HepG2 (cell line): ENCODE data around the gene PANK3. TPM values are rescaled to one million over a fixed set of nuclear protein-coding genes. Genes with fewer than 3 reads are reported as not detected.

ENCODE experiments used
- ATAC-seq: fragments of 200-7000 bp; cut with Tn5 transposase; 3 replicates; pipeline ENCODE4 v1.9.1; 2020; ENCODE audit warnings: mild to moderate bottlenecking, moderate library complexity
- BruUV-seq: library from RNA; stranded (reverse); fragments of 400-500 nt; replicated peaks from 2 replicates; lab custom pipeline; 2021; lab: Mats Ljungman, UMichigan
- CTCF ChIA-PET: fragments of 300-600 bp; formaldehyde crosslinking; extraction: SDS; loops from one replicate; lab custom pipeline; 2021; ENCODE audit warnings: low total read pairs, inconsistent platforms, low intra/inter-chr PET ratio; lab: Yijun Ruan, JAX
- POLR2A ChIA-PET: fragments of 350-600 bp; sonication (Branson Sonifier 250); formaldehyde crosslinking; loops from one replicate; lab custom pipeline; 2020; ENCODE audit warnings: antibody characterized with exemption, inconsistent platforms; lab: Yijun Ruan, JAX
- DNase-seq: peaks from one replicate; pipeline ENCODE4 v3.0.0-alpha.2; 2015; ENCODE audit warnings: low spot score
- FAIRE-seq: peaks from 3 replicates; lab custom pipeline; 2011; peaks lifted over from hg19 to GRCh38; lab: Jason Lieb, UNC
- H2AFZ ChIP-seq: one replicate; pipeline ENCODE4 v1.6.1; 2011; ENCODE audit warnings: low read length, inconsistent platforms
- H3K27ac ChIP-seq: fragments of 300-600 bp; 3 replicates; pipeline ENCODE4 v1.8.0; 2011; ENCODE audit warnings: mixed run types, mild to moderate bottlenecking, mixed read lengths, low read length, inconsistent platforms; ENCODE audit not compliant: insufficient read depth; ENCODE audit errors: extremely low read length
- H3K27me3 ChIP-seq, 2 experiments: fragments of 200-600 bp in 1 of 2; 2 replicates in 1 of 2; 3 replicates in 1 of 2; pipeline versions ENCODE4 v1.6.0 to v1.8.0; 2011; ENCODE audit warnings: low read length in 2 of 2, mild to moderate bottlenecking in 2 of 2, moderate library complexity in 2 of 2, inconsistent platforms in 1 of 2; ENCODE audit not compliant: insufficient read depth in 2 of 2, control insufficient read depth in 1 of 2
- H3K36me3 ChIP-seq, 2 experiments: fragments of 200-600 bp in 1 of 2; replicated peaks in 1 of 2; 2 replicates in 1 of 2; 3 replicates in 1 of 2; pipeline versions ENCODE4 v1.5.1 to v1.8.0; 2011; ENCODE audit warnings: low read length in 2 of 2, inconsistent platforms in 1 of 2; ENCODE audit not compliant: insufficient read depth in 2 of 2, control insufficient read depth in 1 of 2
- H3K4me1 ChIP-seq: 2 replicates; pipeline ENCODE4 v1.5.1; 2012; ENCODE audit warnings: low read length, inconsistent platforms; ENCODE audit not compliant: insufficient read depth
- H3K4me2 ChIP-seq: 2 replicates; pipeline ENCODE4 v1.6.0; 2011; ENCODE audit warnings: low read depth, low read length, inconsistent platforms
- H3K4me3 ChIP-seq, 3 experiments: fragments of 200-600 bp in 1 of 3; sonication (generic), shearing (Covaris generic) in 1 of 3; replicated peaks in 1 of 3; 2 replicates each; pipeline ENCODE4 v1.5.1; 2011 to 2016; ENCODE audit warnings: low read length in 3 of 3, inconsistent platforms in 2 of 3, low read depth in 2 of 3, mild to moderate bottlenecking in 2 of 3, control low read depth in 1 of 3, mixed read lengths in 1 of 3; ENCODE audit not compliant: insufficient read depth in 1 of 3
- H3K79me2 ChIP-seq: one replicate; pipeline ENCODE4 v1.6.1; 2011; ENCODE audit warnings: low read length, inconsistent platforms; ENCODE audit not compliant: insufficient read depth
- H3K9ac ChIP-seq: 2 replicates; pipeline ENCODE4 v1.6.0; 2011; ENCODE audit warnings: mild to moderate bottlenecking, low read depth, low read length, inconsistent platforms; ENCODE audit not compliant: insufficient read depth
- H3K9me3 ChIP-seq: 2 replicates; pipeline ENCODE4 v1.5.1; 2012; ENCODE audit warnings: mild to moderate bottlenecking, low read length
- H4K20me1 ChIP-seq: 2 replicates; pipeline ENCODE4 v1.6.0; 2011; ENCODE audit warnings: inconsistent platforms, mild to moderate bottlenecking, low read length, moderate library complexity; ENCODE audit not compliant: insufficient read depth
- FOXJ3 ChIP-seq: sonication (generic); formaldehyde crosslinking; IDR thresholded peaks from 2 replicates; pipeline ENCODE4 v1.4.0; 2020; ENCODE audit warnings: missing genetic modification reagents, mild to moderate bottlenecking, borderline replicate concordance
- GATA4 ChIP-seq: sonication (generic); IDR thresholded peaks from 2 replicates; pipeline ENCODE4 v1.6.1; 2016; ENCODE audit warnings: antibody characterized with exemption, low read depth, borderline replicate concordance
- MED13 ChIP-seq: sonication (generic); formaldehyde crosslinking; IDR thresholded peaks from 2 replicates; pipeline ENCODE4 v1.5.0; 2020; ENCODE audit warnings: missing genetic modification reagents
- REXO4 ChIP-seq: sonication (generic); formaldehyde crosslinking; IDR thresholded peaks from 2 replicates; pipeline ENCODE4 v1.8.0; 2022; ENCODE audit warnings: missing genetic modification reagents, mild to moderate bottlenecking, borderline replicate concordance
- SMYD3 ChIP-seq: sonication (generic); formaldehyde crosslinking; IDR thresholded peaks from 2 replicates; pipeline ENCODE4 v1.8.1; 2023; ENCODE audit warnings: mild to moderate bottlenecking, missing genetic modification reagents
- TCF12 ChIP-seq, 2 experiments: fragments of 450-650 bp in 1 of 2; sonication (generic) in 1 of 2; formaldehyde crosslinking in 1 of 2; IDR thresholded peaks; 2 replicates each; pipeline versions ENCODE4 v1.6.1 to v1.8.0; 2017 to 2022; ENCODE audit warnings: antibody characterized with exemption in 1 of 2, mild to moderate bottlenecking in 1 of 2, missing genetic modification reagents in 1 of 2, moderate library complexity in 1 of 2
- TCF7 ChIP-seq: sonication (generic); IDR thresholded peaks from 2 replicates; pipeline ENCODE4 v1.6.1; 2016; ENCODE audit warnings: antibody characterized with exemption, low read depth
- THAP11 ChIP-seq: IDR thresholded peaks from 2 replicates; pipeline ENCODE4 v1.6.1; 2016; ENCODE audit warnings: missing biosample characterization, missing genetic modification reagents
- ZBTB38 ChIP-seq: sonication (generic); formaldehyde crosslinking; IDR thresholded peaks from 2 replicates; pipeline ENCODE4 v1.5.1; 2020; ENCODE audit warnings: mild to moderate bottlenecking, missing genetic modification reagents
- ZEB1 ChIP-seq: IDR thresholded peaks from 2 replicates; pipeline ENCODE4 v1.6.1; 2012; ENCODE audit warnings: mild to moderate bottlenecking, low read depth, inconsistent platforms; ENCODE audit not compliant: insufficient replicate concordance
- ZNF12 ChIP-seq: sonication (generic); formaldehyde crosslinking; IDR thresholded peaks from 2 replicates; pipeline ENCODE4 v1.5.0; 2020; ENCODE audit warnings: missing genetic modification reagents
- ZNF121 ChIP-seq: sonication (generic); formaldehyde crosslinking; IDR thresholded peaks from 2 replicates; pipeline ENCODE4 v1.5.0; 2020; ENCODE audit warnings: mild to moderate bottlenecking, missing genetic modification reagents
- ZNF496 ChIP-seq: sonication (generic); formaldehyde crosslinking; IDR thresholded peaks from 2 replicates; pipeline ENCODE4 v1.8.1; 2023; ENCODE audit warnings: mild to moderate bottlenecking, moderate library complexity, missing genetic modification reagents; ENCODE audit not compliant: insufficient replicate concordance
- ZNF564 ChIP-seq: sonication (generic); formaldehyde crosslinking; IDR thresholded peaks from 2 replicates; pipeline ENCODE4 v1.8.1; 2023; ENCODE audit warnings: mild to moderate bottlenecking, missing genetic modification reagents
- ZNF629 ChIP-seq: sonication (generic); formaldehyde crosslinking; conservative IDR thresholded peaks from 2 replicates; pipeline ENCODE4 v1.5.0; 2020; ENCODE audit warnings: missing genetic modification reagents
- WGBS: methylation state at CpG from one replicate; pipeline ENCODE4 v1.1.6; 2017; ENCODE audit warnings: low lambda C conversion rate; 5-methylcytosine and 5-hydroxymethylcytosine counted together
- in situ Hi-C: cut with HindIII; loops from 2 replicates; pipeline ENCODE4 v1.10.0; 2017; ENCODE audit warnings: low pct_unique_long_range_greater_than_20kb; ENCODE audit not compliant: extremely low pct_ligation_motif_present
- intact Hi-C: fragments of 100-400 bp; cut with micrococcal nuclease; formaldehyde crosslinking; loops from one replicate; pipeline ENCODE4 v1.10.0; 2022; ENCODE audit not compliant: unreplicated experiment
- polyA plus RNA-seq, 8 experiments: library from polyadenylated mRNA; depleted of rRNA in 3 of 8; stranded (reverse) in 7 of 8; unstranded in 1 of 8; fragments of >200 nt; fragmentation: Illumina TruSeq in 4 of 8; extraction: Trizol in 4 of 8; gene quantifications; 2 replicates each; pipeline versions ENCODE4 v1.2.1 to v1.2.3, GENCODE V29; 2011 to 2016; ENCODE audit warnings: low read depth in 4 of 8, missing spikeins in 1 of 8, mixed read lengths in 1 of 8; ENCODE audit not compliant: insufficient read depth in 1 of 8
- total RNA-seq, 5 experiments: library from RNA; depleted of rRNA; stranded (reverse); fragments of >200 nt; fragmentation: Illumina TruSeq; extraction: Trizol; gene quantifications; 2 replicates each; pipeline ENCODE4 v1.2.3, GENCODE V29; 2016; ENCODE audit warnings: low read depth in 1 of 5
- TF ChIP-seq, protein P1 (sequence below): sonication (generic); formaldehyde crosslinking; IDR thresholded peaks from 2 replicates; pipeline ENCODE4 v1.4.0; 2020; ENCODE audit warnings: missing genetic modification reagents
- TF ChIP-seq, protein P2 (sequence below): sonication (generic); formaldehyde crosslinking; IDR thresholded peaks from 2 replicates; pipeline ENCODE4 v1.4.0; 2020; ENCODE audit warnings: mild to moderate bottlenecking, missing genetic modification reagents, borderline replicate concordance
- TF ChIP-seq, protein P3 (sequence below): fragments of 450-650 bp; IDR thresholded peaks from 2 replicates; pipeline ENCODE4 v1.6.1; 2017
- TF ChIP-seq, protein P4 (sequence below): sonication (generic); formaldehyde crosslinking; IDR thresholded peaks from 2 replicates; pipeline ENCODE4 v1.4.0; 2020; ENCODE audit warnings: missing genetic modification reagents, mild to moderate bottlenecking, borderline replicate concordance

The PANK3 gene
- total and polyA plus RNA-seq, 2 of the 13 experiments (the other 11 are each of a cell fraction or from before 2014, with no cell fraction given): 26.9 to 69.5 TPM

DNA sequence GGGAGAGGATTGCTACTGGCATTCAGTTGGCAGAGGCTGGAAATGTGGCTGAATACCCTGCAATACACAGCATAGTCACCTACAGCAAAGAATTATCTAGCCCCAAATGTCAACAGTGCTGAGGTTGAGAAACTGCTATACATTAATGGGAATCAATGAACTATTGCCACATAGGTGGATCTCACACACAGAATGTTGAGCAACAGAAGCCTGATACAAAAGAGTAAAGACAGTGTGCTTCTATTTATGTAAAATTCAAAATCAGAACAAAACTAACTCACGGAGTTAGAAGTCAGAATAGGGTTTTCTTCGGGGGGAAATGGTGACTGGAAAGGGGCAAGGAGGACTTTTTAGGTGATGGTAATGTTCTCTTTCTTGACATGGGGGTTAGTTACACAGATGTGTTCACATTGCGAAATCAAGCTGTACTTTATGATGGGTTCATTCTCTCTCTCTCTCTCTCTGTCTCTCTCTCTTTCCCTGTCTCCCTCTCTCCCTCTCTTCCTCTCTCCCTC lies 45.7 kb upstream of the PANK3 start:
- 2% methylated on average over 3 of the region's 3 CpGs for WGBS
- Histone ChIP-seq H4K20me1 (no peaks in the 10 kb centered on the region), H3K36me3 (no peaks in the 10 kb centered on the region), H3K4me1 (peaks cover 57% of the 10 kb centered on the region), H3K4me2 (peak overlapping the region; percentile 66), H3K4me3 (peak overlapping the region in 1 of 3 experiments; percentile 34; a peak in 1 of 6 replicates), H3K27me3 (no peaks in the 10 kb centered on the region), H3K79me2 (no peaks in the 10 kb centered on the region), H3K27ac (peak overlapping the region; percentile 76), H2AFZ (no peak overlapping the region), H3K9ac (peak overlapping the region; percentile 27; the same call in 1 of the 2 replicates), H3K9me3 (no peaks in the 10 kb centered on the region)
- in situ Hi-C loops (no loop called here), intact Hi-C loops (loop anchor here (2.0 kb wide), 1 partner anchor 46 kb away; the partner anchor contains the start of gene PANK3)
- DNase-seq (peak; percentile 93), FAIRE-seq (peak; percentile 81), ATAC-seq (peak; percentile 99)
- BruUV-seq: no TSS peak
- POLR2A ChIA-PET: interaction anchor here (0.9 to 1.1 kb wide), 3 partner anchors 33 to 45 kb away, joined by 4 read pairs; partner anchors contain the start of gene PANK3
- CTCF ChIA-PET: no interaction called here
- TF ChIP-seq, protein P1, sequence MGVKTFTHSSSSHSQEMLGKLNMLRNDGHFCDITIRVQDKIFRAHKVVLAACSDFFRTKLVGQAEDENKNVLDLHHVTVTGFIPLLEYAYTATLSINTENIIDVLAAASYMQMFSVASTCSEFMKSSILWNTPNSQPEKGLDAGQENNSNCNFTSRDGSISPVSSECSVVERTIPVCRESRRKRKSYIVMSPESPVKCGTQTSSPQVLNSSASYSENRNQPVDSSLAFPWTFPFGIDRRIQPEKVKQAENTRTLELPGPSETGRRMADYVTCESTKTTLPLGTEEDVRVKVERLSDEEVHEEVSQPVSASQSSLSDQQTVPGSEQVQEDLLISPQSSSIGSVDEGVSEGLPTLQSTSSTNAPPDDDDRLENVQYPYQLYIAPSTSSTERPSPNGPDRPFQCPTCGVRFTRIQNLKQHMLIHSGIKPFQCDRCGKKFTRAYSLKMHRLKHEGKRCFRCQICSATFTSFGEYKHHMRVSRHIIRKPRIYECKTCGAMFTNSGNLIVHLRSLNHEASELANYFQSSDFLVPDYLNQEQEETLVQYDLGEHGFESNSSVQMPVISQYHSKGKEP (CRISPR knock-in tag): no peak
- TF ChIP-seq ZNF496 (CRISPR knock-in tag) (no peak), ZNF564 (CRISPR knock-in tag) (no peak), SMYD3 (CRISPR knock-in tag) (0 out of 2 replicates have a peak, but pooled peaks have one; percentile 42), TCF12 (IDR thresholded peaks at IDR 0.05) (no peak), TCF12 (CRISPR knock-in tag; IDR thresholded peaks at IDR 0.05) (peak; percentile 21; the same call in 1 of the 2 replicates), MED13 (CRISPR knock-in tag) (0 out of 2 replicates have a peak, but pooled peaks have one; percentile 23), REXO4 (CRISPR knock-in tag) (no peak), ZNF12 (peak; percentile 96), ZNF121 (CRISPR knock-in tag) (no peak), ZNF629 (CRISPR knock-in tag) (peak; percentile 23; the same call in 1 of the 2 replicates), GATA4 (peak; percentile 37; the same call in 1 of the 2 replicates), ZEB1 (peak; percentile 63), TCF7 (peak; percentile 61), THAP11 (peak; percentile 77), ZBTB38 (CRISPR knock-in tag) (no peak), FOXJ3 (peak; percentile 85)
- TF ChIP-seq, protein P2, sequence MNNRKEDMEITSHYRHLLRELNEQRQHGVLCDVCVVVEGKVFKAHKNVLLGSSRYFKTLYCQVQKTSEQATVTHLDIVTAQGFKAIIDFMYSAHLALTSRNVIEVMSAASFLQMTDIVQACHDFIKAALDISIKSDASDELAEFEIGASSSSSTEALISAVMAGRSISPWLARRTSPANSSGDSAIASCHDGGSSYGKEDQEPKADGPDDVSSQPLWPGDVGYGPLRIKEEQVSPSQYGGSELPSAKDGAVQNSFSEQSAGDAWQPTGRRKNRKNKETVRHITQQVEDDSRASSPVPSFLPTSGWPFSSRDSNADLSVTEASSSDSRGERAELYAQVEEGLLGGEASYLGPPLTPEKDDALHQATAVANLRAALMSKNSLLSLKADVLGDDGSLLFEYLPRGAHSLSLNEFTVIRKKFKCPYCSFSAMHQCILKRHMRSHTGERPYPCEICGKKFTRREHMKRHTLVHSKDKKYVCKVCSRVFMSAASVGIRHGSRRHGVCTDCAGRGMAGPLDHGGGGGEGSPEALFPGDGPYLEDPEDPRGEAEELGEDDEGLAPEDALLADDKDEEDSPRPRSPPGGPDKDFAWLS (CRISPR knock-in tag): 0 out of 2 replicates have a peak, but pooled peaks have one; percentile 61
- TF ChIP-seq, protein P3, sequence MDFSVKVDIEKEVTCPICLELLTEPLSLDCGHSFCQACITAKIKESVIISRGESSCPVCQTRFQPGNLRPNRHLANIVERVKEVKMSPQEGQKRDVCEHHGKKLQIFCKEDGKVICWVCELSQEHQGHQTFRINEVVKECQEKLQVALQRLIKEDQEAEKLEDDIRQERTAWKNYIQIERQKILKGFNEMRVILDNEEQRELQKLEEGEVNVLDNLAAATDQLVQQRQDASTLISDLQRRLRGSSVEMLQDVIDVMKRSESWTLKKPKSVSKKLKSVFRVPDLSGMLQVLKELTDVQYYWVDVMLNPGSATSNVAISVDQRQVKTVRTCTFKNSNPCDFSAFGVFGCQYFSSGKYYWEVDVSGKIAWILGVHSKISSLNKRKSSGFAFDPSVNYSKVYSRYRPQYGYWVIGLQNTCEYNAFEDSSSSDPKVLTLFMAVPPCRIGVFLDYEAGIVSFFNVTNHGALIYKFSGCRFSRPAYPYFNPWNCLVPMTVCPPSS: no peak
- TF ChIP-seq, protein P4, sequence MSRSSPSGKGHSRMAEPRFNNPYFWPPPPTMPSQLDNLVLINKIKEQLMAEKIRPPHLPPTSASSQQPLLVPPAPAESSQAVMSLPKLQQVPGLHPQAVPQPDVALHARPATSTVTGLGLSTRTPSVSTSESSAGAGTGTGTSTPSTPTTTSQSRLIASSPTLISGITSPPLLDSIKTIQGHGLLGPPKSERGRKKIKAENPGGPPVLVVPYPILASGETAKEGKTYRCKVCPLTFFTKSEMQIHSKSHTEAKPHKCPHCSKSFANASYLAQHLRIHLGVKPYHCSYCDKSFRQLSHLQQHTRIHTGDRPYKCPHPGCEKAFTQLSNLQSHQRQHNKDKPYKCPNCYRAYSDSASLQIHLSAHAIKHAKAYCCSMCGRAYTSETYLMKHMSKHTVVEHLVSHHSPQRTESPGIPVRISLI (CRISPR knock-in tag): peak; percentile 29; the same call in 1 of the 2 replicates
